HG02938 (cell line): ENCODE results near the gene SF3A2.

Experiments used
- ATAC-seq: cut with Tn5 transposase; IDR thresholded peaks from one replicate; pipeline ENCODE4 v1.9.1; 2021; ENCODE audit warnings: mild to moderate bottlenecking, moderate library complexity; ENCODE audit not compliant: unreplicated experiment

SF3A2 gene

DNA sequence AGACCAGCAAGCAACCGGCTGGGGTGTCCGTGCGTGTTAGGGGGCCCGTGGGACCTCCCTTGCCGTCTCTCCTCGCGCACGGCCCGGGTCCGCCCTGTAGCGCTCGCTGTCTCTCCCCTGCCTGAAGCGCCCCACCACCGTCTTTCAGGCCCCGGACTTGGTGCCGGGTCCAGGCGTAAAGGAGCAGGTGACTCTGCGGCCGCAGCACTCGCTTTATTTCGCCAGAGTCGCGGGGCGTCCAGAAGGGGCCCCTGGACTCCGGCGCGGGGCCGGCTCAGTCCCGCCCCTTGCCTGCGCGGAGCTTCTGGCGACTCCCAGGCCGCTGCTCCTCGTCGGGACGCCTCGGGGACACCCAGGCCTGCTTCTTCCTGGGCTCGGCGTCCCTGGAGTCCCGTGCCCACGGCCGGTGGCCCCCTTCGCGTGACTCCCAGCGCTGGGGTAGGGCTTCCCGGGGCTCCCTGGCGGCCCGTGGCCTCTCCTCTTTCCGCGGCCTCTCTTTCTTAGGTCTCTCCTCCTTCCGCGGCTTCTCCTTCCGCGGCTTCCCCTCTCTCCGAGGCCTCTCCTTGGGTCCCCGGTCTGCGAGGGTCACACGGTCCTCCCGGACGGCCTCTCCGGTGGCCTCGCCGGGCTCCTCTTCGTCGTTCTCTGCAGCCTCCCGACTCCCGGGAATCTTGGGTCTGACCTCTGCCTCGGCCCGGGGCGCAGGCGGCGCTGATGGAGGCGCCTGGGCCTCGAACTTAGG lies 15.6 kb downstream of the SF3A2 start:
- ATAC-seq: no peak

DNA sequence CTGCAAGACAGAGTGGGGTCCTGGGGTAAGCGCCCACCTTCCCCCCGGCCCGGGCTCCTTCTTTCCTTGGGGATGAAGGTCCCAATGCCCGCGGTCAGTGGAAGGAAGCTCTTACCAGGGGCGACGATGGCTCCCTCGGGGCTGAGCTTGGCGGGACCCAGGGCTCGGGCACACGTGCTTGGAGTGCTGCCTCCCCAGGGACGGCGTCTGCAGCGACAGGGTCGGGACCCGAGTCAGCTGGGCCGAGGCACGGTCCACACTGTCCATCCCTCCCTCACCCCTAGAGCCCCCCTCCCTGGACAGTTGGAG lies 16.1 kb downstream of the SF3A2 start:
- no peak for ATAC-seq

DNA sequence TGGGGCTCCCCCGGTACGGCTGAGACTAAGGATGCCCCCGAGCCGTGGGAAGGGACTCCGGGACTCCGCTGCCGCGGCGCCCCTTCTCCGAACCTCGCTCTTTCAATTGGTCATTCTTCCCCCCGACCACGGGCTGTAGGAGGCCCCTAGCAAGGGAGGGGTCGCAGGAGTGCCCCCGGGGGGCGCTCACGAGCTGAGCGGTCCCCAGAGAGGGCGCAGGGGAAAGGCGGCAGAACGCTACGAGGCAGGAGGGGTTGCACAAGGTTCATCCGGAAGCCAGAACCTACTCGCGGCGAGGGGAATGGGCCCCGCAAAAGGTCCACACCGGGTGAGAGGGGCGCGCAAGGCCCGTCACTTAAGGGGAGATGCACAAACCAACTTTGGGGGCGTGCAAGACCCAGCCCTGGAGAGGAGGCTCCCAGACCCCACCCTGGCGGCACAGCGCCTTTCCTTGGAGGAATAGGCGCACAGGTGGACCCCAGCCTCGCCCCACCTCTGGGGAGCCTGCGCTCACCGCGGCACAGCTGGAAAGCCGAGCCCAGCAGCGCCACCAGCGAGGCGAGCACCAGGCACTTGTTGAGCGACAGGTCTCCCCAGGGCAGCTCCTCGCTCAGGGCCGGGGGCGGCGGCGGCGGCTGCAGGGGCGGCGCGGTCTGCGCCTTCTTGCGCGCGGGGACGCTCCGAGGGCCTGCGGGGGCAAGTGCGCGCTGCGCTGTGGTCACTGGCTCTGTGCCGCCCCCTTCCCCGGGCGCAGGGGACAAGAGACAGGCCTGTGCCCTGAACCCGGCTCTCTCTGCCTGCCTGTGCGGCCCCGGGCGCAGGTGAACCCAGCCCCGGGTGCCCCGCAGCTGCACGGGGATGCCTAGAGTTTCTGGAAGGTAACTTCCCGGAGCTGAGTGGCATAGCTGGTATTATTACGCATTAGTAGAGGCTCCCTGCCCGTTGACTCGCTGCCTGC lies 16.8 kb downstream of the SF3A2 start:
- no peak for ATAC-seq

DNA sequence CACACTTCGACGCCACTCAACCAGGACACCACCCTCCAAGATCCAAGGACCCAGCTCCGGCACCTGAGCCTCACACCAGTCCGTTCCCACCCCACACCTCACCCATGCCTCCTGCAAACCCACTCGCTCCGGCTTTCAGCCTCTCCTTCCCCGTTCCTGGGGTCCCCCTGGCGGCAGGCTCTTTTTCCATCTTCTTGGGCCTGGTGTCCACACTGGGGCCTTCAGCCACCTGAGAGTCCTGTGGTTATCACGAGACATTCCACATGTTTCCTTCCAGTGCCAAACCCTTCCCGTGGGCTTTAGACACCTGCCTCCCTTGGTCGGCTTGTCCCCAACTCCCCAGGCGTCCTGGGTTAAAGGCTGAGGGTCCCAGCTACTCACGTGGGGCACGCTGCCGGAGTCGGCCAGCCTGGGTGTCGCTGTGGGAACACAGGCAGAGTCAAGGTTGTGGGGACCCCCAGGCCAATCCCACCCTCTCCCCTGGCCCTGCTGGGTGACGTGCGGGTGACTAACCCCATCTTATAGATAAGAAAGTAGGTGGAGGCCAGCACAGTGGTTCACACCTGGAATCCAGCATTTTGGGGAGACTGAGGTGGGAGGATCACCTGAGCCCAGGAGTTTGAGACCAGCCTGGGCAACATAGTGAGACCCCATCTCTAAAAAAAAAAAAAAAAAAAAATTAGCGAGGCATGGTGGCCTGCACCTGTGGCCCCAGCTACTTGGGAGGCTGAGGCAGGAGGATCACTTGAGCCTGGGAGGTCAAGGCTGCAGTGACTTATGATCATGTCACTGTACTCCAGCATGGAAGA lies 17.6 kb downstream of the SF3A2 start:
- no peak for ATAC-seq

DNA sequence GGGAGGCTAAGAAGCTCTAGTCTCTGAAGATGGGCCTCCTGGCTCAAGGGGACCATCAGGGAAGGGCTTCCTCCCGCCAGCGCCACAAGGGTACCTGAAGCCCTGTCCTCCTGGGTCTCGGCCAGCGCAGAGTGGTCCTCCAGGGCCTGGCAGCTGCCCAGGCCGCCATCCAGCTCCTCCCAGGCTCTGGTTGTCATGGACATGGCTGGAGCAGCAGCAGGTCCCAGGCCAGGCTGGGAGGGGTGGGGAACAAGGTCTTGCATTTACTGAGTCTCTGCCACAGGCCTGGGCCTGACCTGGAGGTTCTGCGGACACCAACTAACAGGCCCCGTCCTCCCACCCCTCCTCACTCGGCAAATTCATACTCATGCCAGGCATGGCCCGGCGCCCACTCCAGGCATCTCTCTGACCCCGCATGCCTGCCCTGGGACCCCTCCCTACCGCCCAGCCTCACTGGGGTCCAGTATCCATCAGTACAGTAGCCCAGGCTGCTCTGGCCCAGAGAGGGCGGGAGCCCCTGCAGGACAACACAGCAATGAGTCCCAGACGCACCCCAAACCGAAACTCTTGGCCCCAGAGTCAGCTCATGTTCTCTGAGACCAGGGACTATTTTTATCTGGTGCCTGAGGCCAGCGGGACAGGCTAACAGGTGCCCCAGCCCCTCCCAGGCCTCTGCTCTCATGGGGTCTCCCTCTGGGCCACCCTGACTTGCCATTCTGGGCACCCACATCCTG lies 18.7 kb downstream of the SF3A2 start:
- ATAC-seq: no peak

DNA sequence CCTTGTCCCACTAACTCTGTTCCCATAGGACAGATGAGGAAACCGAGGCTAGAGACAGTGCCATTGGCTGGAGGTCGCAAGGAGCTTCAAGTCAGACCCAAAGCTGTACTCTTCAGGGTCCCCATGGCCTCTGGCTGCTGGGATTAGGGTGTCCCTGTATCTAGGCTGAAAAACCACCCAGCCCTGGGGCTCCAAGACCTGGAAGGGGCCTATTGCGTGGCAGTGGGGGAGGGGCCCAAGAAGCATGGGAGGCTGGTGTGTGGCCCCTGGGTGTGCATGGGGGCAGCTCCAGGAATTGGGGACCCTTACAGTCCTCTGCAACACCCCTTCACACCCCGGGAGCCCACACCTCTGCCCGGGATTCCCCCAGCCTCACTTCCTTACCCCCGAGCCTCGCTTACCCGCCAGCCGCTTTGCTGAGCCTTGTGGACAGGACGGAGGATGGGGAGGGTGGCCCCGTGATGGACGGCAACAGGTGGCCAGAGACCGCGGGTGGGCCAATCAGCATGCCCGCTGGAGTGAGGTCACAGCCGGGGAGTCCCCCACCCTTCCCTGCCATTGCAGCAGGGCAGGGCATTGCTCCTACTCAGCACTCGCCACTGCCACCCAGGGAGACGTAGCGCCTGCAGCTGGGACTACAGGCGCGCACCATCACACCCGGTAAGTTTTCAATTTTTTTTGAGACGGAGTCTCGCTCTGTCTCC lies 19.5 kb downstream of the SF3A2 start, which contains the start of gene JSRP1:
JSRP1 (minus strand) TSS at position 436 of the 704 bp plus-strand sequence. CDS start 1,103 bp downstream, outside the sequence.
- no peak for ATAC-seq

DNA sequence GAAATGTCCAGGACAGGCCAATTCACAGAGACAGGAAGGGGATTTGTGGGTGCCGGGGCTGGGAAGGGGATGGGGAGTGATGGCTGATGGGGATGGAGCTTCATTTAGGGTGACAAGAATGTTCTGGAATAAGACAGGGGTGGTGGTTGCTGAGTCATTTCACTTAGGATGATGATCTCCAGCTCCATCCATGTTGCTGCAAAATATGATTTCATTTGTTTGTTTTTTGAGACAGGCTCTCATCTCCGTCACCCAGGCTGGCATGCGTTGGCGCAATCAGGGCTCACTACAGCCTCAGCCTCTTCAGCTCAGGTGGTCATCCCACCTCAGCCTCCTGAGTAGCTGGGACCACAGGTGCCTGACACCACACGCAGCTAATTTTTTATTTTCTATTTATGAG lies 22.7 kb downstream of the SF3A2 start:
- ATAC-seq: no peak

DNA sequence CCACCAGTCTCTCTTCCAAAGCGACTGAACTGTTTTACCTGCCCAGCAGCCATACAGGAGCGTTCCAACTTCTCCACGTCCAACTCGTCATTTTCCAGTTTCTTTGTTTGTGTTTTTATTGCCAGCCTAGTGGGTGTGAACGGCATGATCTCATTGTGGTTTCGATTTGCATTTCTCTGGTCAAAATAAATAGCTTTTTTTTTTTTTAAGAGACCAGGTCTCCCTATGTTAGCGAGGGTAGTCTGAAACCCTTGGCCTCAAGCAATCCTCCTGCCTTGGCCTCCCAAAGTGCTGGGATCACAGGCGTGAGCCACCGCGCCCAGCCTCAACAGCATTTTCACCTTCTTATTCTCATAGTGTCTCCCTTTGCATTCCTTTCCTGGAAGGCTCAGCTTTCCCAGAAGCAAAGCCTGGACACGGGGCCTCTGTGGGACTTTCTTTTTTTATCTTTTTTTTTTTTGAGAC lies 23.7 kb downstream of the SF3A2 start:
- no peak for ATAC-seq

DNA sequence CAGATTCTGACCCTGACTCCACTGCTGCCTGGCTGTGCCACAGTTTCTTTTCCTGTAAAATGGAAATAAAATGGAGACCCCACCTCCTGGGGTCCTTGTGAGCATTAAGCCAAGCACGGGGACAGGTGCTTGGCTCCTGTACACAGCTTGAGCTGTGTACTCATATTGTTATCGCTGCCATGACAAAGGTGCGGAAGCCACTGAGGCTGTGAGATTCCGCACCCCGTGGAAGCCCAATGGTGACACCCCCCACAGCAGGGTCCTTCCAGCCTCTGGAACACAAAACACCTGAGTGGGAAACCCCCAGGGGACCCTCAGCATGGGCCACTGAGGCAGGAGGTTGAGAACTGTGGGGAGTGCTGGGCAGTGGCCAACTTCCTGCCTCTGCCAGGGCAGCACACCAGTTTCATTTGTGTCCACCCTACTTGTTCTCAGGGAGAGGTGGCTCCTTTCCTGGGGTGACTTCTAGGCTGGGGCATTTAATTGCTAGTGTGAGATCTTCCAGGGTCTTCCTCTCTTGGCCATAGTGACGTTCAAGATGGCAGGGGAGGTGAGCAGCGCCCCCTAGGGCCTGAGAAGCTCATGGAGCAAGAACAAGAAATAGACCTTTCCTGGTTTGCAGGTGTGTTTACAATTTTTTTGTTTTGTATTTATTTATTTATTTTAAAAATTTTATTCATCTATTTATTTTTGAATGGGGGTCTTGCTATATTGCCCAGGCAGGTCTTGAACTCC lies 25.0 kb downstream of the SF3A2 start:
- ATAC-seq: no peak

DNA sequence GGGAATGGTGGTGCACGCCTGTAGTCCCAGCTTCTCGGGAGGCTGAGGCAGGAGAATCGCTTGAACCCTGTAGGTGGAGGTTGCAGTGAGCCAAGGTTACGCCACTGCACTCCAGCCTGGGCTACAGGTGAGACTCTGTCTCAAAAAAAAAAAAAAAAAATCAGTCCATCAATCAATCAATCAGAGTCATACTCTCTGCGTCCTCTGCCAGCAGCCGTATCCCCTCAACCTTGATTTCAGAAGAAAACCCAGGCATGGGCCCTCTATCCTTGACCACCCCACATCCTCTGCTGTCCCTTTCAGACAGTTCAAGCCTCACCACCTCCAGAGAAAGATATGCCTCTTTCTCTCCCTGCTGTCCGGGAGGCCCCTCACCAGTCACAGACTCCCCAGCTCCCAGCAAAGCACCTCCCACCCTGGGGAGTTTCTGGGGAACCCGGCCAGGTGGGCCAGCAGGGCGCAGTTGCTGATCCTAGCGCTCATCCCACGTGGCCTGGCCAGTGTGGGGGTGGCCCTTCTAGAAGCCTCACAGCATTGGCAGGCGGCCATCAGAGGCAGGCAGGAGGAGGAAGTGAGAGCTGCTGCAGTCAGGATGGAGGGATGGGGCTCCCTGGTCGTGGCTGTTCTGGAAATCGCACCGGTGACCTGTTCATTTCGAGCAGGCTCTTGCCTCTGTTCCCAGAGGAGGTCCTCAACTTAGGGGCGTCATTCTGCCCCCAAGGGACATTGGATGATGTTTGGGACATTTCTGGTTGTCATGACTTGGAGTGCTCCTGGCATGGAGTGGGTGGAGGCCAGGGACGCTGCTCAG lies 29.8 kb downstream of the SF3A2 start:
- no peak for ATAC-seq

DNA sequence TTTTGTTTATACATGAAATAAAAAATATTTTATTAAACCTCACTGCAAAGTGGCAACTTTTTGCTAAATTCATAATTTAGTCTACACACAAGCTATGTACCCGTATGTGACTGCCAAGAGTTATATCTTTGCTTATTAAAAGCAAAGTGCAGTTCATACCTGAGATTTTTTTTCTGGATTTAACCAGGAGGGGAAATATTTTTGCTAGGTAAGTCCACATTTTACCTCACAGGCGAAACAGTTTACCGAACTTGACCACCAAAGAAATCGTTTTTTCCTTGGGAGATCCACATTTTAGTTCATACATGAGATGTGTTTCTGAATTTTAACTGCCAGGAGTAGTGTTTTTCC lies 31.8 kb downstream of the SF3A2 start:
- ATAC-seq: no peak

DNA sequence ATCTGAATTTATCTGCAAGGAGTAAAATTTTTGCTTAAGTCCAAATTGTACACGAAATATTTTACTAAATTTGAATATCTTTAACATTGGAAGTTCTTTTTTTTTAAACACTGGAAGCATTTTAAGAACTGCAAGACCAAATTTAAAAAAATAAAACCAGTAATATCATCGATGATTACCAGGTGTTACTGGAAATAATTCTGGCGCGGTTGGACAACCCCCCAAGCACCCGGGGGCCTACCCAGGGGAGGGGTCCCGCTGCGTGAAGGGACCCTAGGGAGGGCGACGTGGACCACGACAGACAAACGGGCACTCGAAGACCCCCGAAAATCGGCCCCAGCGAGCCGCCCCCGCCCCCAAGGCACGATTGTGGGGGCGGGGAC lies 32.2 kb downstream of the SF3A2 start:
- ATAC-seq: no peak

DNA sequence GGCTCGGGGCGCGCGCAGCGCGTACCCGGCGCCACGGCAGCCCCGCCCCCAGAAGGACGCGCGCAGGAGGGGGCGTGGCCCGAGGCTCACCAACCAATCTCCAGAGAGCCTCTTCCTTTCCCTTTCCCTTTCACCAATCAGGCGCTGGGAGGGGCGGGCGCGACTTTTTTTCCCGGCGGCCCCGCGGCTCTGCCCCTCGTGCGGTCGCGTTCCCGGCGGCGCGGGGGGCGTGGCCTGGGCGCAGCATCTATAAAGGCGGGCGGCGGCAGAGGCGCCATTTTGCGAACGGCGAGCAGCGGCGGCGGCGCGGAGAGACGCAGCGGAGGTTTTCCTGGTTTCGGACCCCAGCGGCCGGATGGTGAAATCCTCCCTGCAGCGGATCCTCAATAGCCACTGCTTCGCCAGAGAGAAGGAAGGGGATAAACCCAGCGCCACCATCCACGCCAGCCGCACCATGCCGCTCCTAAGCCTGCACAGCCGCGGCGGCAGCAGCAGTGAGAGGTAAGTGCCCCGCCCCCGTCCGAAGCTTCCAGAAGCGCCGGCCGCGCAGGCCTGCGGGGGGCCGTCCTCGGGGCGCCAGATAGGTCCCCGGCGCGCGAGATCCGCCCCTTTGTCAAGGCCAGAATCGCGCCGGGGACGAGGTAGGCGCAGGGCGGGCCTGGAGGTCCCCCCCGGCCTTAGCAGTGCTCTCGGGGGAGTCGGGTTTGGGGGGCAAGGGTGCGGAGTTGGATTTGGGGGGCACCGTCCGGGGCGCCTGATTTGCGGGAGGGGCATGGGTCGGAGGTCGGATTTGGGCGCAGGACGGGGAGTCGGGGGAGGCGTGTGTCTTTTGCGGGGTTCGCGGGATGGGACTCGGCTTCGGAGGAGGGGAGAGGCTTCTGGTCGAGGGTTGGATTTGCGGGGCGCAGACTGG lies 32.9 kb downstream of the SF3A2 start:
- peak; percentile 51 for ATAC-seq

DNA sequence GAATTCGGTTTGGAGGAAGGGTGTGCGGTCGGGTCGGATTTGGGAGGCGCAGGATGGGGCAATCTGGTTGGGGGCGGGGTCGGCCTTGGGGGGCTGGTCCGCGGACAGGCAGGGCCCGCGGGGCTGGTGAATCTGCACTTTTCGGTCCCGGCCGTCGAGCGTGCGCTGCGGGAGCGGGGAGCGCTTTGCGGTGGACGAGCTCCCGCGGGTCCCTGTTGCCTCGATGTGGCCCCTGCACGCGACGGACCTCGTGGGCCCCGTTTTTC lies 33.5 kb downstream of the SF3A2 start:
- ATAC-seq: no peak

DNA sequence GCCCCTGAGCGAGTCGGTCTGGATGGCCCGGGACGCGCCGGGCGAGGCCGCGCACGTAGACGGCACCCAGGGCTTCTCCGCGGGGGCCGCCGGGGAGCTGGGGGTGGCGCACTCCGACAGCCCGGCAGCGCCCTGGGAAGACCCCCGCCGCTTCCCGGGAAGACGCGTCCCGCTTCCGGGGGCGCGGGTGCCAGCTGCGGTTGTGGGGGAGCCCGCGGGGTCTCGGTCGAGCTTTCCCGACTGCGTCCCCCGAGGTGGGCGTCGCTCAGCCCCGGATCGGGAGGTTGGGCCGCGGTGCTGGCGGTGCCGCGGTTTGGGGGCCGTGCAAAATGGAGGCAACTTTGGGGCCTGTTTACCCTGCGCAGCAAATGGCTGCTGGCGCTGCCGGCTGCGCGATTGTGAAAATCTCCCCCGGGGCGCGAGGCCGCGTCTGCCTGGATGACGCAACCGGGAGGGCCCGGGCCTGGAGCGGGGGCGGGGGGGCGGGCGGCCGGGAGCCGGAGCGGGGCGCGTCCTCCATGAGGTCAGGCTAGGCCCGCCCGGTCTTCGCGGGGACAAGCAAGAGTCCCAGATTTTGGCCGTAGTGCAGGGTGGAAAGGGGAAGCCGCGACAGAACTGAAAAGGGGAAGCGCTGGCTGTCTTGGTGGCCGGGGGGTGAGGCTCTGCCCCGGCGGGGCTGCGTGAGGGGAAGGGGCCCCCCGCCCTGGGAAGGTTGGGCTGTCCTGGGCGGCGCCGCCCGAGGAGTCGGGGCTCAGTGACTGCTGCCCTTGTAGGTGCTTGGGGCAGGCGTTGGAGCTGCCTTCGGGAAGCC lies 34.0 kb downstream of the SF3A2 start:
- no peak for ATAC-seq

DNA sequence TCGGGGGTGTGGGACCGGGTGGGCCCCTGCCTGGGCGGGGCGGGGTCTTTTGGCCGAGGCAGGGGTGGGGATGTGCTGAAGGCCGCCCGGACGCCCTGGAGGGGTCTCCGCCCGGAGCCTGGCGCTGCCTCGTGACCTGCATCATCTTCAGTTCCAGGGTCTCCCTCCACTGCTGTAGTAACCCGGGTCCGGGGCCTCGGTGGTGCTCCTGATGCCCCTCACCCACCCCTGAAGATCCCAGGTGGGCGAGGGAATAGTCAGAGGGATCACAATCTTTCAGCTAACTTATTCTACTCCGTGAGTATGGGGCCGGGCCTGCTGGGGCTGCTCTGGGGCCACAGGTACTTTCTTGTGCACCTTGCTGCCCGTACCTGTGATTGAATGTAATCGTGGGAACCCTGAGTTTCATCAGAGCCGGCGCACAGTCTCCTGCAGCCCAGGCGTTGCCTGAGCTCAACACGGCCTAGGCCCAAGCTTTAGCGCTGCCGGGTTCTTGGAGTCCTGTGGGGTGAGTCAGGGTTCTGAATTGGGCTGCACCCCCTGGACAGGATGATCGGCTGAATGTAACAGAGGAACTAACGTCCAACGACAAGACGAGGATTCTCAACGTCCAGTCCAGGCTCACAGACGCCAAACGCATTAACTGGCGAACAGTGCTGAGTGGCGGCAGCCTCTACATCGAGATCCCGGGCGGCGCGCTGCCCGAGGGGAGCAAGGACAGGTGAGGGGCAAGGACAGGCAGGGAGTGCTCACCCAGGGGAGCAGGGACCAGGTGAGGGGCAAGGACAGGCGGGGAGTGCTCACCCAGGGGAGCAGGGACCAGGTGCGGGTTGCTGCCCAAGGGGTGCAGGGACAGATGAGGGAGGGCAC lies 34.8 kb downstream of the SF3A2 start:
- no peak for ATAC-seq
